BJ (cell line): ENCODE data around the gene ADAMTS5. TPM values are rescaled to one million over a fixed set of nuclear protein-coding genes. Genes with fewer than 3 reads are reported as not detected.

ENCODE experiments used
- CTCF ChIA-PET: fragments of 350-600 bp; formaldehyde crosslinking; extraction: SDS; loops from one replicate; lab custom pipeline; 2021; ENCODE audit warnings: antibody characterized with exemption, inconsistent platforms; lab: Yijun Ruan, JAX
- POLR2A ChIA-PET: fragments of 300-600 bp; sonication (Branson Sonifier 250); formaldehyde crosslinking; extraction: SDS; loops from one replicate; lab custom pipeline; 2021; ENCODE audit warnings: antibody characterized with exemption; lab: Charles Lee
- DNase-seq: peaks from one replicate; pipeline ENCODE4 v3.0.0-alpha.2; 2011; ENCODE audit warnings: low read depth
- H3K27me3 ChIP-seq: 2 replicates; pipeline ENCODE4 v1.6.0; 2011; ENCODE audit warnings: low read length; ENCODE audit not compliant: control insufficient read depth, insufficient read depth
- H3K36me3 ChIP-seq: 2 replicates; pipeline ENCODE4 v1.5.1; 2011; ENCODE audit warnings: low read length; ENCODE audit not compliant: control insufficient read depth, insufficient read depth
- H3K4me3 ChIP-seq: 2 replicates; pipeline ENCODE4 v1.5.1; 2011; ENCODE audit warnings: low read depth, mild to moderate bottlenecking, control low read depth, low read length
- polyA plus RNA-seq: library from polyadenylated mRNA; depleted of rRNA; stranded (reverse); fragments of >200 nt; gene quantifications from 2 replicates; pipeline ENCODE4 v1.2.3, GENCODE V29; 2011
- TF ChIP-seq, protein P1 (sequence below): IDR thresholded peaks from 2 replicates; pipeline ENCODE4 v1.5.1; 2011; ENCODE audit warnings: low read depth, mild to moderate bottlenecking, control low read depth, inconsistent platforms, low read length, moderate library complexity; ENCODE audit not compliant: insufficient read depth

The ADAMTS5 gene
- polyA plus RNA-seq, 1 experiment = 4.2 TPM

DNA sequence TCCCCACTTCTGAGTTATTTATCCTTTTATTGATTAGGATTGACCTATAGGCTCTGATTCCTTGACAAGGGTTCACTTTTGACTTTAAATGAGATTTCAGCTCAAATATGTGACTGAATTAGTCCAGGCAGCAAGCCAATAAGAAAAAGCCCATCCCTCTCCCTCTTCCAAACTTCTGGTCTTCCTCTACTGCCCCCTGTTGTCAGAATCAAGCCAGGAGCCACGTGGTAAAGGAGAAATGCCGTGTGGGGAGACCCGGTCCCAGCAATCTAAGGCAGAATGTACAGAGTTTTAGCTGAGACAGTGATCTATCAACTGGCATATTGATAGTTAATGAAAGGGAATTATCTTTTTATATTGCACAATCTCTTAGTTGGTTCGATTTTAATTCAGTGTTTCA is 5.2 kb downstream of the ADAMTS5 start:
- Histone ChIP-seq H3K27me3 (no peaks in the 10 kb centered on the region), H3K36me3 (no peaks in the 10 kb centered on the region), H3K4me3 (no peak overlapping the region)
- TF ChIP-seq, protein P1, sequence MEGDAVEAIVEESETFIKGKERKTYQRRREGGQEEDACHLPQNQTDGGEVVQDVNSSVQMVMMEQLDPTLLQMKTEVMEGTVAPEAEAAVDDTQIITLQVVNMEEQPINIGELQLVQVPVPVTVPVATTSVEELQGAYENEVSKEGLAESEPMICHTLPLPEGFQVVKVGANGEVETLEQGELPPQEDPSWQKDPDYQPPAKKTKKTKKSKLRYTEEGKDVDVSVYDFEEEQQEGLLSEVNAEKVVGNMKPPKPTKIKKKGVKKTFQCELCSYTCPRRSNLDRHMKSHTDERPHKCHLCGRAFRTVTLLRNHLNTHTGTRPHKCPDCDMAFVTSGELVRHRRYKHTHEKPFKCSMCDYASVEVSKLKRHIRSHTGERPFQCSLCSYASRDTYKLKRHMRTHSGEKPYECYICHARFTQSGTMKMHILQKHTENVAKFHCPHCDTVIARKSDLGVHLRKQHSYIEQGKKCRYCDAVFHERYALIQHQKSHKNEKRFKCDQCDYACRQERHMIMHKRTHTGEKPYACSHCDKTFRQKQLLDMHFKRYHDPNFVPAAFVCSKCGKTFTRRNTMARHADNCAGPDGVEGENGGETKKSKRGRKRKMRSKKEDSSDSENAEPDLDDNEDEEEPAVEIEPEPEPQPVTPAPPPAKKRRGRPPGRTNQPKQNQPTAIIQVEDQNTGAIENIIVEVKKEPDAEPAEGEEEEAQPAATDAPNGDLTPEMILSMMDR = no peak
- ChIA-PET POLR2A (interaction anchor here (0.5 to 0.9 kb wide), 2 partner anchors 82 to 95 kb away, joined by 3 to 5 read pairs; no protein-coding TSS in a partner anchor), CTCF (interaction anchor here (0.6 to 1.7 kb wide), 3 partner anchors 60 to 111 kb away, joined by 3 to 6 read pairs (median 5); no protein-coding TSS in a partner anchor)
- no peak for DNase-seq

DNA sequence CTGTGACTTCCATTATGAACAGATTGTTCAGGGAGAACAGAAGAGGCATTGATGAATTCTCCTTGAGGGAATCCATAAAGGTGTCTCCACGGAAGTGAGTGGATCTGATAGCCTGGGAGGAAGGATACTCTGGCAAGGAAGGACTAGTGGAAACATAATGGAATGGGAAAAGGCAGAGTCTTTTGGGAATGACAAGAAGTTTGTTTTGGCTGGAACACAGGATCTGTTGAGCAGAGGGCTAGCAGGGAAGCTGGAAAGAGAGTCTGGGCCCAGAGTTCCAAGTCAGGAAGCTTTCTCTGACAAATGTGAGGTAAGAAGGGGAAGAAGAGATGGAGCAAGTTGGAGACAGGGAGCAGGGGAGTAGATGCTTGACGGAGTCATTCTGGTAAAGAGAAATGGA is 8.1 kb downstream of the ADAMTS5 start:
- H3K27me3 ChIP-seq = no peaks in the 10 kb centered on the region
- no peaks in the 10 kb centered on the region for H3K36me3 ChIP-seq
- ChIA-PET POLR2A (no interaction called here), CTCF (interaction anchor here (0.7 to 1.0 kb wide), 2 partner anchors 25 to 105 kb away, joined by 3 read pairs; no protein-coding TSS in a partner anchor)
- TF ChIP-seq, protein P1 = no peak
- no peak overlapping the region for H3K4me3 ChIP-seq
- DNase-seq = no peak

DNA sequence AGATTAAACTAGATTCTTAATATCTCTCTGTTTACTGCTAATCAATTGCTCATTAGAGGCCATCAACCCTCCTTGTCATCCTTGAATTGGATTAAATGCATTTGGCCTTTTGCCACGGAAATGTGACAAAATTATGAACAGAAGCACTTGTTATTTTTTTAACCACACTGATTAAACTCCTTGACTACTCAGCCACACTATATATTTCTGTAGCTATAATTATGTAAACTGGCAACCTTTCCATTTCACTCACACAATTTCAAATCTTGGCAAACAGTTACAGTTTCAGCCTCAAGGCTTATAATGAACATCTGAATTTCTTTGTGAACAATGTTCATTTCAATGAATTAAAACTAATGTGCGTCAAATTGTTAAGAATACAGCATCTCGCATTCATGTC is 10.1 kb downstream of the ADAMTS5 start:
- TF ChIP-seq, protein P1 = no peak
- no peak overlapping the region for H3K4me3 ChIP-seq
- no peaks in the 10 kb centered on the region for H3K27me3 ChIP-seq
- ChIA-PET POLR2A (no interaction called here), CTCF (interaction anchor here (0.6 to 1.0 kb wide), 2 partner anchors 16 to 38 kb away, joined by 3 read pairs; no protein-coding TSS in a partner anchor)
- DNase-seq = no peak
- no peaks in the 10 kb centered on the region for H3K36me3 ChIP-seq

DNA sequence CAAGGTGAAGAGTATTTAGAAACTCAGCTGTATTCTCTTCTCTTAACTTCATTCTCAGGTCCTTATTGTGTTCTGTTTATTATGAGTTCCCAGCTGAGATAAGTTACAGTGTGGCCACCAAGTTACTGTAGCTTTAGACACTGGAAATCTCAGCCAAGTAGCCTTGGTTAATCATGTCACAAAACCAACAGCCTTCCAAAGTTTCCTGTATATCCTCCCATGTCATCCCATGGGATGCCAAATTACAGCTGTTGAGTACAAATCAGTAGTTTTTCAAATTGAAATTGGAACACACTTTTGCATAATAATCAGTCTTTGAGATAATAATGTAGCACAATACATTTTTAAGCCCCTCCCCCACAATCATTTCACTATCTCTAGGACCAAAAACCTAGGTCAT is 10.7 kb downstream of the ADAMTS5 start:
- no peak overlapping the region for H3K4me3 ChIP-seq
- POLR2A ChIA-PET = no interaction called here
- CTCF ChIA-PET = no interaction called here
- TF ChIP-seq, protein P1 = no peak
- no peaks in the 10 kb centered on the region for H3K27me3 ChIP-seq
- H3K36me3 ChIP-seq = no peaks in the 10 kb centered on the region
- DNase-seq = no peak

DNA sequence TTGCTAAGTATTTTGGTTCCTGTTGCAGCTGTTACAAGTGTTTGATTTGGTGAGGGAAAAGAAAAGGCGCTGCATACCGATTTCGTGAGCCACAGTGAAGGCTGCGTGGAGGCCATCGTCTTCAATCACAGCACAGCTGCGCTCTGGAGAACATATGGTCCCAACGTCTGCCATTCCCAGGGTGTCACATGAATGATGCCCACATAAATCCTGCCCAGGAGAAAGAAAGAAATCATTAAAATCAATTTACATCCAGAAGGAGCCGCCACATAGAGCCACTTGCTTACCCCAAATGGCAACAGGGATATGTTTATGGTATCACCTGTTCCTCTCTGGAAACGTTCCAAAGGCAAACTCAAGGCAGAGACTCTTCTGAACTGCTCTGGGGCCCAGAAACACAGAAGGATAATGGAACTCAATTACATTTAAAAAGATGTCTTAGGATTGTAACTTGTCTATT is 12.2 kb downstream of the ADAMTS5 start:
- Histone ChIP-seq H3K27me3 (no peaks in the 10 kb centered on the region), H3K36me3 (no peaks in the 10 kb centered on the region), H3K4me3 (no peak overlapping the region)
- POLR2A ChIA-PET = no interaction called here
- TF ChIP-seq, protein P1 = no peak
- DNase-seq = no peak
- CTCF ChIA-PET = no interaction called here
